Endothelial cell of umbilical vein (primary cell): ENCODE results near the gene RFWD3. TPM values are rescaled to one million over a fixed set of nuclear protein-coding genes. Genes with fewer than 3 reads are reported as not detected.
"Not testable (repeated sequence)": the region's sequence is repeated elsewhere in the genome, so short reads cannot be mapped to it uniquely, and the experiment has no call there.

Experiments used
- BruUV-seq: library from RNA; stranded (reverse); fragments of 400-500 nt; replicated peaks from 2 replicates; lab custom pipeline; 2021; lab: Mats Ljungman, UMichigan
- CTCF ChIA-PET: fragments of 300-600, 350-600 bp; sonication (Branson Sonifier 250); formaldehyde crosslinking; loops from one replicate; lab custom pipeline; 2021; ENCODE audit warnings: antibody characterized with exemption, inconsistent platforms; lab: Charles Lee
- POLR2A ChIA-PET: fragments of 300-600, 350-600 bp; sonication (Branson Sonifier 250); formaldehyde crosslinking; loops from one replicate; lab custom pipeline; 2021; ENCODE audit warnings: antibody characterized with exemption, inconsistent platforms; lab: Charles Lee
- DNase-seq: peaks from one replicate; pipeline ENCODE4 v3.0.0-alpha.2; 2011; ENCODE audit warnings: low read depth, low spot score
- FAIRE-seq: peaks from 2 replicates; lab custom pipeline; 2011; peaks lifted over from hg19 to GRCh38; lab: Jason Lieb, UNC
- H2AFZ ChIP-seq: 2 replicates; pipeline ENCODE4 v1.6.0; 2012; ENCODE audit warnings: low read depth, low read length, control low read depth, inconsistent platforms
- H3K27ac ChIP-seq: 2 replicates; pipeline ENCODE4 v1.5.1; 2011; ENCODE audit warnings: low read depth, mild to moderate bottlenecking, control low read depth, low read length, moderate library complexity; ENCODE audit not compliant: insufficient read depth
- H3K27me3 ChIP-seq, 2 experiments: 2 replicates each; pipeline versions ENCODE4 v1.6.0 to v1.6.1; 2011; ENCODE audit warnings: low read length in 2 of 2, mixed read lengths in 1 of 2; ENCODE audit not compliant: control insufficient read depth in 2 of 2, insufficient read depth in 2 of 2
- H3K36me3 ChIP-seq, 2 experiments: 2 replicates in 1 of 2; 3 replicates in 1 of 2; pipeline ENCODE4 v1.5.1; 2011; ENCODE audit warnings: low read length in 2 of 2, mild to moderate bottlenecking in 1 of 2, moderate library complexity in 1 of 2; ENCODE audit not compliant: control insufficient read depth in 2 of 2, insufficient read depth in 2 of 2; ENCODE audit errors: extremely low read depth in 1 of 2
- H3K4me1 ChIP-seq: 3 replicates; pipeline ENCODE4 v1.5.1; 2011; ENCODE audit warnings: mild to moderate bottlenecking, low read length; ENCODE audit not compliant: control insufficient read depth, insufficient read depth; ENCODE audit errors: extremely low read depth
- H3K4me2 ChIP-seq: 2 replicates; pipeline ENCODE4 v1.6.1; 2011; ENCODE audit warnings: low read length, control low read depth, mixed read lengths; ENCODE audit not compliant: insufficient read depth
- H3K4me3 ChIP-seq, 3 experiments: fragments of 200-600 bp in 1 of 3; sonication (generic), shearing (Covaris generic) in 1 of 3; replicated peaks in 1 of 3; 2 replicates each; pipeline ENCODE4 v1.5.1; 2011 to 2016; ENCODE audit warnings: control low read depth in 3 of 3, low read length in 3 of 3, mild to moderate bottlenecking in 2 of 3, inconsistent platforms in 1 of 3, low read depth in 1 of 3, moderate library complexity in 1 of 3; ENCODE audit not compliant: insufficient read depth in 1 of 3
- H3K79me2 ChIP-seq: 2 replicates; pipeline ENCODE4 v1.6.0; 2012; ENCODE audit warnings: low read length, inconsistent platforms; ENCODE audit not compliant: control insufficient read depth, insufficient read depth
- H3K9ac ChIP-seq: replicated peaks from 2 replicates; pipeline ENCODE3; 2011; ENCODE audit warnings: low read length, control low read depth; ENCODE audit not compliant: insufficient read depth; ENCODE audit errors: extremely low read depth
- H3K9me1 ChIP-seq: replicated peaks from 3 replicates; pipeline ENCODE4 v1.6.0; 2011; ENCODE audit warnings: mild to moderate bottlenecking, low read length; ENCODE audit not compliant: control insufficient read depth, insufficient read depth; ENCODE audit errors: extremely low read depth
- H3K9me3 ChIP-seq: replicated peaks from 2 replicates; pipeline ENCODE4 v1.5.1; 2012; ENCODE audit warnings: low read length, inconsistent platforms; ENCODE audit not compliant: control insufficient read depth, insufficient read depth
- H4K20me1 ChIP-seq: replicated peaks from 2 replicates; pipeline ENCODE3; 2011; ENCODE audit warnings: mild to moderate bottlenecking, low read length; ENCODE audit not compliant: control insufficient read depth, insufficient read depth; ENCODE audit errors: extremely low read depth
- EZH2 ChIP-seq: IDR thresholded peaks from 2 replicates; pipeline ENCODE4 v1.6.1; 2012; ENCODE audit warnings: borderline replicate concordance, low read depth, mild to moderate bottlenecking, moderate library complexity, low read length, inconsistent platforms; ENCODE audit not compliant: severe bottlenecking
- FOS ChIP-seq: IDR thresholded peaks from 2 replicates; pipeline ENCODE4 v1.6.1; 2011; ENCODE audit warnings: mild to moderate bottlenecking, low read length, moderate library complexity, borderline replicate concordance; ENCODE audit not compliant: insufficient read depth
- GATA2 ChIP-seq: IDR thresholded peaks from 2 replicates; pipeline ENCODE4 v1.7.0; 2011; ENCODE audit warnings: low read depth, mild to moderate bottlenecking, moderate library complexity, mixed read lengths, low read length; ENCODE audit not compliant: insufficient read length, insufficient read depth
- JUN ChIP-seq: IDR thresholded peaks from 2 replicates; pipeline ENCODE4 v1.6.1; 2011; ENCODE audit warnings: borderline replicate concordance, low read depth; ENCODE audit not compliant: insufficient read length, insufficient read depth
- MYC ChIP-seq: IDR thresholded peaks from one replicate; pipeline ENCODE4 v1.6.1; 2011; ENCODE audit warnings: mild to moderate bottlenecking, low read depth, low read length
- POLR2A ChIP-seq: IDR thresholded peaks from 2 replicates; pipeline ENCODE4 v1.6.1; 2012; ENCODE audit warnings: low read depth, mild to moderate bottlenecking, control low read depth, low read length
- POLR2AphosphoS5 ChIP-seq: IDR thresholded peaks from 2 replicates; pipeline ENCODE4 v1.6.1; 2012; ENCODE audit warnings: low read depth, mild to moderate bottlenecking, control low read depth, low read length, moderate library complexity; ENCODE audit not compliant: insufficient read depth
- dilution Hi-C: fragments of 300-500 bp; cut with MboI; formaldehyde crosslinking; loops from one replicate; pipeline ENCODE4 v1.15.0; 2019; ENCODE audit warnings: low sequenced_read_pairs; ENCODE audit not compliant: extremely low pct_ligation_motif_present
- intact Hi-C: fragments of 100-400 bp; cut with micrococcal nuclease; formaldehyde crosslinking; loops from one replicate; pipeline ENCODE4 v1.10.0; 2022
- polyA plus RNA-seq, 4 experiments: library from polyadenylated mRNA; depleted of rRNA in 3 of 4; stranded (reverse) in 3 of 4; unstranded in 1 of 4; fragments of >200 nt; gene quantifications; 2 replicates each; pipeline versions ENCODE4 v1.2.1 to v1.2.3, GENCODE V29; 2011 to 2012; ENCODE audit warnings: missing spikeins in 1 of 4
- total RNA-seq: library from RNA; stranded (reverse); gene quantifications from 2 replicates; pipeline ENCODE4 v1.2.3, GENCODE V29; 2021
- TF ChIP-seq, protein P1 (sequence below), 2 donors: IDR thresholded peaks; 1 replicate in 1 of 2; 2 replicates in 1 of 2; pipeline ENCODE4 v1.5.1; 2011; ENCODE audit warnings: low read length in 2 of 2, mild to moderate bottlenecking in 2 of 2, moderate library complexity in 2 of 2, control low read depth in 1 of 2, inconsistent platforms in 1 of 2, low read depth in 1 of 2; ENCODE audit not compliant: insufficient read depth in 1 of 2; ENCODE audit errors: extremely low read depth in 1 of 2
- TF ChIP-seq, protein P2 (sequence below): IDR thresholded peaks from 2 replicates; pipeline ENCODE4 v1.6.1; 2011; ENCODE audit not compliant: insufficient read depth, insufficient read length

The RFWD3 gene
- total and polyA plus RNA-seq, 2 donors (not counting 3 experiments of a cell fraction or from before 2014, with no cell fraction given) = 27.3 to 51.6 TPM

DNA sequence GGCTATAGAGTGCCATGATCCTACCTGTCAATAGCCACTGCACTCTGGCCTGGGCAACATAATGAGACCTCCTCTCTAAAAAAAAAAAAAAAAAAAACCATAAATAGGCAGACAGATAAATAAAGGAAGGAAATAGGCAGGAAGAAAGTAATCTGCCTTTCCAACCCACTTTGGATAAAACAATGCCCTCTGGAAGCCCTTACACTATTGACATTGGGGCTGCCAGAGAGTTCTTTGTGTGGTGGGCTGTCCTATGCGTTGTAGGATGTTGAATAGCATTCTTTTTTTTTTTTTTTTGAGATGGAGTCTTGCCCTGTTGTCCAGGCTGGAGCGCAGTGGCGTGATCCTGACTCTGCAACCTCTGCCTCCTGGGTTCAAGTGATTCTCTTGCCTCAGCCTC, 7.2 kb upstream of the RFWD3 start:
- no peaks in the 10 kb centered on the region for H3K79me2 ChIP-seq
- no peaks in the 10 kb centered on the region for H4K20me1 ChIP-seq
- CTCF ChIA-PET = no interaction called here
- POLR2A ChIA-PET = no interaction called here
- no TSS peak for BruUV-seq
- no peak overlapping the region for H3K9ac ChIP-seq
- H3K9me1 ChIP-seq = no peaks in the 10 kb centered on the region
- no peak overlapping the region for H3K4me2 ChIP-seq
- H3K27me3 ChIP-seq = no peaks in the 10 kb centered on the region
- no peak overlapping the region for H3K27ac ChIP-seq
- H3K36me3 ChIP-seq = peaks cover 3 to 6% of the 10 kb centered on the region in 2 experiments
- dilution Hi-C loops = no loop called here
- intact Hi-C loops = no loop called here
- no peak overlapping the region for H2AFZ ChIP-seq
- no peak overlapping the region for H3K4me3 ChIP-seq
- TF ChIP-seq GATA2 (no peak), MYC (no peak), JUN (no peak), POLR2A (no peak), POLR2AphosphoS5 (no peak), EZH2 (no peak), FOS (no peak)
- TF ChIP-seq, protein P1, sequence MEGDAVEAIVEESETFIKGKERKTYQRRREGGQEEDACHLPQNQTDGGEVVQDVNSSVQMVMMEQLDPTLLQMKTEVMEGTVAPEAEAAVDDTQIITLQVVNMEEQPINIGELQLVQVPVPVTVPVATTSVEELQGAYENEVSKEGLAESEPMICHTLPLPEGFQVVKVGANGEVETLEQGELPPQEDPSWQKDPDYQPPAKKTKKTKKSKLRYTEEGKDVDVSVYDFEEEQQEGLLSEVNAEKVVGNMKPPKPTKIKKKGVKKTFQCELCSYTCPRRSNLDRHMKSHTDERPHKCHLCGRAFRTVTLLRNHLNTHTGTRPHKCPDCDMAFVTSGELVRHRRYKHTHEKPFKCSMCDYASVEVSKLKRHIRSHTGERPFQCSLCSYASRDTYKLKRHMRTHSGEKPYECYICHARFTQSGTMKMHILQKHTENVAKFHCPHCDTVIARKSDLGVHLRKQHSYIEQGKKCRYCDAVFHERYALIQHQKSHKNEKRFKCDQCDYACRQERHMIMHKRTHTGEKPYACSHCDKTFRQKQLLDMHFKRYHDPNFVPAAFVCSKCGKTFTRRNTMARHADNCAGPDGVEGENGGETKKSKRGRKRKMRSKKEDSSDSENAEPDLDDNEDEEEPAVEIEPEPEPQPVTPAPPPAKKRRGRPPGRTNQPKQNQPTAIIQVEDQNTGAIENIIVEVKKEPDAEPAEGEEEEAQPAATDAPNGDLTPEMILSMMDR (IDR thresholded peaks at IDR 0.05; ENCODE audit: extremely low read depth in 1 of 2, insufficient read depth in 1 of 2, low read depth in 1 of 2, low read length in 2 of 2) = no peak
- TF ChIP-seq, protein P2, sequence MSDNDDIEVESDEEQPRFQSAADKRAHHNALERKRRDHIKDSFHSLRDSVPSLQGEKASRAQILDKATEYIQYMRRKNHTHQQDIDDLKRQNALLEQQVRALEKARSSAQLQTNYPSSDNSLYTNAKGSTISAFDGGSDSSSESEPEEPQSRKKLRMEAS = no peak
- FAIRE-seq (no peak), DNase-seq (no peak)
- H3K4me1 ChIP-seq = no peaks in the 10 kb centered on the region
- H3K9me3 ChIP-seq = no peaks in the 10 kb centered on the region

DNA sequence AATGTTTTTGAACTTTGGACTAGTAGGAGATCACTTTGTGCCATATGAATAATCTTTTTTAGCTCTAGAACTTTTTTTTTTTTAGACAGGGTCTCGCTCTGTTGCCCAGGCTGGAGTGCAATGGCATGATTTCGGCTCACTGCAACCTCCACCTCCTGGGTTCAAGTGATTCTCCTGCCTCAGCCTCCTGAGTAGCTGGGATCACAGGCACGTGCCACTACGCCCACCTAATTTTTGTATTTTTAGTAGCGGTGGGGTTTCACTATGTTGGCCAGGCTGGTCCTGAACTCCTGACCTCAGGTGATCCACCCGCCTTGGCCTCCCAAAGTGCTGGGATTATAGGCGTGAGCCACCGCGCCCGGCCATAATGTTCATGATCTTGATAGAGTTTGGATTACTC, 2.2 kb upstream of the RFWD3 start:
- peaks cover 27% of the 10 kb centered on the region for H3K79me2 ChIP-seq
- H3K4me2 ChIP-seq, H3K27me3 ChIP-seq, H3K4me3 ChIP-seq, H2AFZ ChIP-seq, intact Hi-C loops, H3K27ac ChIP-seq, H3K9ac ChIP-seq, FAIRE-seq, H3K9me1 ChIP-seq, H4K20me1 ChIP-seq, H3K36me3 ChIP-seq, H3K4me1 ChIP-seq, DNase-seq, BruUV-seq, H3K9me3 ChIP-seq, dilution Hi-C loops, POLR2A ChIA-PET: not testable (repeated sequence)
- CTCF ChIA-PET = interaction anchor here (0.6 to 2.5 kb wide), 2 partner anchors 17 to 170 kb away, joined by 3 to 12 read pairs; no protein-coding TSS in a partner anchor
